K562 (cell line): Measurements from ENCODE around the gene POLR3H. TPM values are rescaled to one million over a fixed set of nuclear protein-coding genes. Genes with fewer than 3 reads are reported as not detected.
"Not testable (repeated sequence)": the region's sequence is repeated elsewhere in the genome, so short reads cannot be mapped to it uniquely, and the experiment has no call there.

ENCODE experiments used
- ATAC-seq: fragments of 200-7000 bp; cut with Tn5 transposase; 3 replicates; pipeline ENCODE4 v1.9.1; 2020; ENCODE audit warnings: moderate library complexity
- BruUV-seq: library from RNA; stranded (reverse); fragments of 400-500 nt; replicated peaks from 2 replicates; lab custom pipeline; 2021; lab: Mats Ljungman, UMichigan
- CTCF ChIA-PET: fragments of 300-600 bp; formaldehyde crosslinking; extraction: SDS; loops from one replicate; lab custom pipeline; 2021; ENCODE audit warnings: low intra/inter-chr PET ratio; lab: Yijun Ruan, JAX
- POLR2A ChIA-PET: fragments of 300-600, 350-650 bp; sonication (Branson Sonifier 250); formaldehyde crosslinking; extraction: SDS; loops from one replicate; lab custom pipeline; 2021; ENCODE audit warnings: antibody characterized with exemption, inconsistent platforms; lab: Yijun Ruan, JAX
- DNase-seq, 4 experiments: peaks; one replicate each; pipeline versions ENCODE4 v3.0.0 to v3.0.0-alpha.2; 2011 to 2018; ENCODE audit warnings: low spot score in 3 of 4, mixed read lengths in 3 of 4; ENCODE audit errors: extremely low read depth in 1 of 4
- FAIRE-seq: peaks from 2 replicates; lab custom pipeline; 2011; peaks lifted over from hg19 to GRCh38; lab: Jason Lieb, UNC
- H2AFZ ChIP-seq: 2 replicates; pipeline ENCODE4 v1.6.0; 2011; ENCODE audit warnings: low read depth, low read length, control low read depth, inconsistent platforms
- H3K27ac ChIP-seq: fragments of 200-600 bp; 3 replicates; pipeline ENCODE4 v1.8.0; 2011; ENCODE audit warnings: low read depth, mild to moderate bottlenecking, control low read depth, inconsistent platforms, low read length, moderate library complexity, mixed read lengths; ENCODE audit errors: extremely low read depth
- H3K27me3 ChIP-seq, 2 experiments: fragments of 300-600 bp in 1 of 2; 2 replicates in 1 of 2; 3 replicates in 1 of 2; pipeline versions ENCODE4 v1.6.0 to v1.8.0; 2011; ENCODE audit warnings: inconsistent platforms in 2 of 2, low read length in 2 of 2, mild to moderate bottlenecking in 1 of 2, mixed read lengths in 1 of 2, moderate library complexity in 1 of 2; ENCODE audit not compliant: control insufficient read depth in 2 of 2, insufficient read depth in 2 of 2
- H3K36me3 ChIP-seq: fragments of 300-600 bp; 3 replicates; pipeline ENCODE4 v1.8.0; 2011; ENCODE audit warnings: mild to moderate bottlenecking, low read length, inconsistent platforms; ENCODE audit not compliant: control insufficient read depth, insufficient read depth
- H3K4me1 ChIP-seq, 2 experiments: fragments of 200-600 bp in 1 of 2; replicated peaks in 1 of 2; 2 replicates in 1 of 2; 3 replicates in 1 of 2; pipeline versions ENCODE4 v1.5.1 to v1.8.0; 2011; ENCODE audit warnings: inconsistent platforms in 2 of 2, low read length in 2 of 2, mild to moderate bottlenecking in 1 of 2, mixed read lengths in 1 of 2, moderate library complexity in 1 of 2; ENCODE audit not compliant: control insufficient read depth in 2 of 2, insufficient read depth in 2 of 2
- H3K4me2 ChIP-seq: 2 replicates; pipeline ENCODE4 v1.6.1; 2011; ENCODE audit warnings: low read length, control low read depth, inconsistent platforms, mixed read lengths; ENCODE audit not compliant: insufficient read depth
- H3K4me3 ChIP-seq: fragments of 200-600 bp; sonication (generic), shearing (Covaris generic); 2 replicates; pipeline ENCODE4 v1.5.1; 2016; ENCODE audit warnings: control low read depth, inconsistent platforms
- H3K79me2 ChIP-seq: fragments of 200-600 bp; 3 replicates; pipeline ENCODE4 v1.8.0; 2011; ENCODE audit warnings: low read length, inconsistent platforms; ENCODE audit not compliant: control insufficient read depth, insufficient read depth
- H3K9ac ChIP-seq, 2 experiments: 2 replicates each; pipeline versions ENCODE4 v1.6.0 to v1.6.1; 2011; ENCODE audit warnings: low read depth in 2 of 2, low read length in 2 of 2, control low read depth in 1 of 2, inconsistent platforms in 1 of 2, mild to moderate bottlenecking in 1 of 2, mixed read lengths in 1 of 2; ENCODE audit not compliant: insufficient read depth in 1 of 2
- H3K9me1 ChIP-seq: one replicate; pipeline ENCODE4 v1.6.0; 2011; ENCODE audit warnings: inconsistent platforms, mild to moderate bottlenecking, low read length, moderate library complexity; ENCODE audit not compliant: control insufficient read depth, insufficient read depth
- H3K9me3 ChIP-seq: replicated peaks from 2 replicates; pipeline ENCODE4 v1.5.1; 2011; ENCODE audit warnings: low read depth, low read length, inconsistent platforms; ENCODE audit not compliant: control insufficient read depth, insufficient read depth
- H4K20me1 ChIP-seq: replicated peaks from 2 replicates; pipeline ENCODE4 v1.6.1; 2011; ENCODE audit warnings: low read length, inconsistent platforms, mixed read lengths; ENCODE audit not compliant: control insufficient read depth, insufficient read depth
- GTF2A2 ChIP-seq: IDR thresholded peaks from 2 replicates; pipeline ENCODE4 v1.6.1; 2016; ENCODE audit warnings: mild to moderate bottlenecking, missing genetic modification characterization, missing compliant biosample characterization
- MBD2 ChIP-seq: sonication (generic); IDR thresholded peaks from 2 replicates; pipeline ENCODE4 v1.6.1; 2016; ENCODE audit warnings: low read depth, borderline replicate concordance
- POLR2G ChIP-seq: fragments of 200-400 bp; formaldehyde crosslinking; IDR thresholded peaks from 2 replicates; pipeline ENCODE4 v1.6.1; 2017; ENCODE audit warnings: low read depth, mild to moderate bottlenecking, antibody characterized with exemption, low read length, moderate library complexity
- ZNF217 ChIP-seq: sonication (generic); formaldehyde crosslinking; IDR thresholded peaks from 2 replicates; pipeline ENCODE4 v1.8.0; 2022; ENCODE audit warnings: mild to moderate bottlenecking, missing genetic modification reagents
- WGBS: fragments of 100-300 bp; shearing (Covaris generic); methylation state at CpG from one replicate; pipeline ENCODE4 v1.1.6; 2016; ENCODE audit warnings: low coverage, mixed read lengths; ENCODE audit not compliant: insufficient coverage; ENCODE audit errors: missing lambda C conversion rate; 5-methylcytosine and 5-hydroxymethylcytosine counted together
- in situ Hi-C: fragments of 300-500 bp; cut with MboI; formaldehyde crosslinking; loops from 4 replicates; pipeline ENCODE4 v1.15.0; 2018; ENCODE audit warnings: inconsistent platforms, mixed read lengths
- intact Hi-C: fragments of 100-400 bp; cut with micrococcal nuclease; formaldehyde crosslinking; loops from 2 replicates; pipeline ENCODE4 v1.14.2; 2022
- polyA plus RNA-seq, 8 experiments: library from polyadenylated mRNA; depleted of rRNA in 4 of 8; stranded (reverse) in 5 of 8; unstranded in 3 of 8; fragments of >200 nt; fragmentation: Nextera tagmentation in 2 of 8; fragmentation: Illumina TruSeq in 1 of 8; extraction: Ambion mirVana in 2 of 8; extraction: Trizol in 1 of 8; gene quantifications; 2 replicates each; pipeline versions ENCODE4 v1.2.1 to v1.2.3, GENCODE V29; 2011 to 2014; ENCODE audit warnings: inconsistent platforms in 1 of 8, missing spikeins in 1 of 8
- total RNA-seq, 7 experiments: library from RNA; depleted of rRNA in 6 of 7; stranded (reverse); fragments of >200 nt in 6 of 7; fragmentation: Illumina TruSeq in 2 of 7; extraction: Trizol in 2 of 7; gene quantifications; 2 replicates each; pipeline versions ENCODE4 v1.2.1 to v1.2.3, GENCODE V29; 2011 to 2021; ENCODE audit warnings: low replicate concordance in 1 of 7
- TF ChIP-seq, protein P1 (sequence below): fragments of 250-450 bp; sonication (Bioruptor Pico); IDR thresholded peaks from 2 replicates; pipeline ENCODE4 v1.4.0; 2020
- TF ChIP-seq, protein P2 (sequence below): sonication (generic); formaldehyde crosslinking; IDR thresholded peaks from 2 replicates; pipeline ENCODE4 v1.9.0; 2022; ENCODE audit warnings: mild to moderate bottlenecking, missing genetic modification reagents

Gene POLR3H
- total and polyA plus RNA-seq, 9 of the 15 experiments (the other 6 are each of a cell fraction or from before 2014, with no cell fraction given) = 5.3 to 48.4 (median 22.2) TPM

DNA sequence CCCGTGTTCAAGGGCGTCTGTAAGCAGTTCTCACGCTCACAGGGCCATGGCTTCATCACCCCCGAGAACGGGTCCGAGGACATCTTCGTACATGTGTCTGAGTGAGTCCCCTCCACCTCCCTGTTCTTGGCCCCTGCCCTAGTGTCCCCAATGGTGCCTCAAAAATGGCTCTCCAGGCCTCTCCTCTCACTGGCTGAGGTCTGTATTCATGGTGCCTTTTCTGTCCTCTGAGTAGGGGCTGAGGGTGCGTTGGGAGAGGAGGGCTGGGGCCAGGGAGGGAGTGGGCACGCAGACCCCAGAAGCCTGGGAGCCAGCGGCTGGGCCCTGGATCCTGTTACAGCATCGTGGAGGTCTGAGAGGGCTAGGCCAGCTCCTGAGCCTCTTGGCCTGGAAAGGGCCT lies 29.4 kb upstream of the POLR3H start:
- TF ChIP-seq MBD2 (no peak), POLR2G (peak; percentile 23; the same call in 1 of the 2 replicates), GTF2A2 (tag) (no peak), ZNF217 (no peak)
- TF ChIP-seq, protein P1, sequence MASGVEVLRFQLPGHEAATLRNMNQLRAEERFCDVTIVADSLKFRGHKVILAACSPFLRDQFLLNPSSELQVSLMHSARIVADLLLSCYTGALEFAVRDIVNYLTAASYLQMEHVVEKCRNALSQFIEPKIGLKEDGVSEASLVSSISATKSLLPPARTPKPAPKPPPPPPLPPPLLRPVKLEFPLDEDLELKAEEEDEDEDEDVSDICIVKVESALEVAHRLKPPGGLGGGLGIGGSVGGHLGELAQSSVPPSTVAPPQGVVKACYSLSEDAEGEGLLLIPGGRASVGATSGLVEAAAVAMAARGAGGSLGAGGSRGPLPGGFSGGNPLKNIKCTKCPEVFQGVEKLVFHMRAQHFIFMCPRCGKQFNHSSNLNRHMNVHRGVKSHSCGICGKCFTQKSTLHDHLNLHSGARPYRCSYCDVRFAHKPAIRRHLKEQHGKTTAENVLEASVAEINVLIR = no peak
- TF ChIP-seq, protein P2, sequence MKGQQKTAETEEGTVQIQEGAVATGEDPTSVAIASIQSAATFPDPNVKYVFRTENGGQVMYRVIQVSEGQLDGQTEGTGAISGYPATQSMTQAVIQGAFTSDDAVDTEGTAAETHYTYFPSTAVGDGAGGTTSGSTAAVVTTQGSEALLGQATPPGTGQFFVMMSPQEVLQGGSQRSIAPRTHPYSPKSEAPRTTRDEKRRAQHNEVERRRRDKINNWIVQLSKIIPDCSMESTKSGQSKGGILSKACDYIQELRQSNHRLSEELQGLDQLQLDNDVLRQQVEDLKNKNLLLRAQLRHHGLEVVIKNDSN = no peak
- FAIRE-seq (no peak), DNase-seq (no peak), ATAC-seq (no peak)
- Histone ChIP-seq H3K9ac (peak overlapping the region in 1 of 2 experiments; percentile 42; a peak in 1 of 4 replicates), H4K20me1 (no peaks in the 10 kb centered on the region), H3K27me3 (no peaks in the 10 kb centered on the region), H3K79me2 (no peaks in the 10 kb centered on the region), H3K9me3 (no peaks in the 10 kb centered on the region), H3K4me3 (no peak overlapping the region), H3K4me1 (peaks cover 6 to 40% of the 10 kb centered on the region in 2 experiments; a peak in 4 of 5 replicates), H3K4me2 (0 out of 2 replicates have a peak overlapping the region, but pooled peaks have one; percentile 11), H2AFZ (peak overlapping the region; percentile 9; the same call in 1 of the 2 replicates), H3K27ac (peak overlapping the region; percentile 7; the same call in 1 of the 3 replicates), H3K36me3 (peaks cover 8% of the 10 kb centered on the region; the same call in 1 of the 3 replicates), H3K9me1 (no peaks in the 10 kb centered on the region)
- ChIA-PET CTCF (no interaction called here), POLR2A (interaction anchor here (0.6 to 1.3 kb wide), 4 partner anchors 11 to 127 kb away, joined by 3 to 4 read pairs (median 4); partner anchors contain the start of gene TOB2)
- no TSS peak for BruUV-seq
- 74% methylated on average over 7 of the region's 11 CpGs for WGBS
- in situ Hi-C loops (no loop called here), intact Hi-C loops (no loop called here)

DNA sequence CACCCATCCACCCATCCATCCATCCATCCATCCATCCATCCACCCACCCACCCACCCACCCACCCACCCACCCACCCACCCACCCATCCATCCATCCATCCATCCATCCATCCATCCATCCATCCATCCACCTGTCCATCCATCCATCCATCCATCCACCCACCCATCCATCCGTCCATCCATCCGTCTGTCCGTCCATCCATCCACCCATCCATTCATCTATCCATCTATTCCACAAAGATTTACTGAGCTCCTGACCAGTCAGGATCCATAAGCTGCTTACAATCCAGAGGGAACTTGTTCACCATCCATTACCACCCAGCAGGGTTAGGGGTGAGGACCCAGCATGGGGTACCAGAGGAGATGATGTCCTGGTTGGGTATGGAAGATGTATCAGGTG lies 28.0 kb upstream of the POLR3H start:
- H2AFZ ChIP-seq, H3K4me3 ChIP-seq, ATAC-seq, in situ Hi-C loops, H3K9me1 ChIP-seq, DNase-seq, H3K79me2 ChIP-seq, H3K9me3 ChIP-seq, H3K36me3 ChIP-seq, FAIRE-seq, intact Hi-C loops, H4K20me1 ChIP-seq, H3K27me3 ChIP-seq, CTCF ChIA-PET, H3K9ac ChIP-seq, H3K4me2 ChIP-seq, BruUV-seq, H3K27ac ChIP-seq: not testable (repeated sequence)
- peaks cover 6 to 39% of the 10 kb centered on the region in 2 experiments; a peak in 4 of 5 replicates for H3K4me1 ChIP-seq
- POLR2A ChIA-PET = interaction anchor here (0.5 to 0.9 kb wide), 2 partner anchors 20 to 1436 kb away, joined by 3 read pairs; no protein-coding TSS in a partner anchor
- 94% methylated on average over 3 of the region's 3 CpGs for WGBS
